ENCODE data around the gene CRIP2.

- no peak for TF ChIP-seq KDM1A (CRISPR knock-in tag; IDR thresholded peaks at IDR 0.05)
- no peak for TF ChIP-seq TAF1 (CRISPR knock-in tag; IDR thresholded peaks at IDR 0.05)
- TF ChIP-seq CTCF (CRISPR knock-in tag; IDR thresholded peaks at IDR 0.05): no peak
- TF ChIP-seq FOXA1 (IDR thresholded peaks at IDR 0.05): no peak
- TF ChIP-seq FOXA1 (CRISPR knock-in tag; IDR thresholded peaks at IDR 0.05): no peak
- TF ChIP-seq NBN (conservative IDR thresholded peaks at IDR 0.05): no peak
- no peak for TF ChIP-seq ZNF792 (CRISPR knock-in tag; IDR thresholded peaks at IDR 0.05)
- TF ChIP-seq POLR2AphosphoS5 (IDR thresholded peaks at IDR 0.05; ENCODE audit: low read depth, low read length): no peak
- TF ChIP-seq HES4 (CRISPR knock-in tag; IDR thresholded peaks at IDR 0.05; ENCODE audit: borderline replicate concordance): no peak
- no peak for TF ChIP-seq GABPA (IDR thresholded peaks at IDR 0.05; ENCODE audit: low read depth, low read length)
- TF ChIP-seq GABPA (CRISPR knock-in tag; IDR thresholded peaks at IDR 0.05; ENCODE audit: low read depth): no peak
These were observed 13.6 kb downstream of the CRIP2 start for GRCh38 chr14:105487986-105488777.

Data from HepG2 (cell line).